Midbrain (tissue), 1 donor: ENCODE data around the gene DYNLL2.
"Not testable (repeated sequence)": the region's sequence is repeated elsewhere in the genome, so short reads cannot be mapped to it uniquely, and the experiment has no call there.

ENCODE experiments used
- DNase-seq: peaks from one replicate; lab custom pipeline; 2025; lab: John Stamatoyannopoulos, UW

DYNLL2 gene

DNA sequence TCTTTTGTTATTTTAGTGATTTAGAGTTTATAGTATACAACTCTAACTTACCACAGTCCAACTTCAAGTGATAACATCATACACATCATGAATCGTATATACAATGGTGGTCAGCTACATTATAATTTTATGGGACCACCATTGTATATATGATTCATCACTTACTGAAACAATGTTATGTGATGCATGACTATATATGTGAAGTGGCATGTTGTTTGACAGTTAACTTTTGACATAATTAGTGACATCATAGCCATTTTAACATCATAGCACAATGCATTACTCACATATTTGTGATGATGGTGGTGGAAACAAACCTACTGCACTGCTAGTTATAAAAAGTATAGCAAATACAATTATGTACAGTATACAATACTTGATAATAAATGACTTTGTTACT is 21.9 kb downstream of the DYNLL2 start:
- DNase-seq, result no peak

GRCh38 chr17:58107306-58107705 is 24.1 kb downstream of the DYNLL2 start:
- DNase-seq, result no peak

DNA sequence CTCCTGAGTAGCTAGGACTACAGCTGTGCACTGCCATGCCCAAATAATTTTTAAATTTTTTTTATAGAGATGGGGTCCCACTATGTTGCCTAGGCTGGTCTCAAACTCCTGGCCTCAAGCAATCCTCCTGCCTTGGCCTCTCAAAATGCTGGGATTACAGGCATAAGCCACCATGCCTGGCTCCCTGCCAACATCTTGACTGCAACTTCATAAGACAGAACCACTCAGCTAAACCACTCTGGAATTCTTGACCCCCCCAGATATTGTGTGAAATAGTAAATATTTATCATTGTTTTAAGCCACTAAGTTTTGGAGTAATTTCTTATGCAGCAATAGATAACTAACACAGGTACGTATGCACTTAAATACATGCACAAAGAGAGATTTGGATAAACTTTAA is 26.0 kb downstream of the DYNLL2 start:
- no peak for DNase-seq

DNA sequence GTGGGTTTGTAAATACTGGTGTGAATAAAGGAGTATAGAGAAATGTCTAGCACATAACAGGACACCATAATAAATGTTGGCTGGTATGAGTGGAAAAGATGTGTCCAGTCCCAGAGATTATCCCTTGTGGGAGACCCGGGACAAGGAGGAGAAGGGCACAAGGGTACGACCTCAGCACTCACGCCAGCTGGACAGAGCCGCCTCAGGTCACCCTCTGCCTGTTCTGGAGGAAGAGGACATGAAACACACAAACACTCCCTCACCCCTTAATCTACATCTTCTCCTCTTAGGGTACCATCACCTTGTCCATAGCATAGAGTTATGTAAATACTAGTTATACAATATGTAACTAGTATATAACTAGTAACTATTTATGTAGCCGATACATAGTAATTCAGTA is 26.8 kb downstream of the DYNLL2 start:
- DNase-seq, result no peak

DNA sequence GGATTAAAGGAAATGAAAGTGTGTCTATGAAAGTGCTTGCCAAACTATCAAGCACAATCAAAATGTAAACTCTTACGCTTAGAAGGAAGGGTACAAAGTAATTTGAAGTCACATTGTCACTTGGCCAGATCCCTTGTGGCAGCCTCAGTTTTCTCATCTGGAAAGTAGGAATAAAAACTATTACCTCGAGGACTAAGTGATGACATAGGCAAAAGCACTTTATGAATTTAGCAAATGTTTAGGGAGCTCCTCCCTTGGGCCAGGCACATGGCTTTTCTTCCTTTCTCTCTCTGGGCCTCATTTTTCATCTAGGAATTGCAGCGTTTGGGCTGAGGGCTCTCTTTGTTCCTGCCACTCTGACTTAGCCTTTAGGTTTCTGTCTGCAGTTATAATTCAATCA is 28.5 kb downstream of the DYNLL2 start:
- DNase-seq, result no peak

DNA sequence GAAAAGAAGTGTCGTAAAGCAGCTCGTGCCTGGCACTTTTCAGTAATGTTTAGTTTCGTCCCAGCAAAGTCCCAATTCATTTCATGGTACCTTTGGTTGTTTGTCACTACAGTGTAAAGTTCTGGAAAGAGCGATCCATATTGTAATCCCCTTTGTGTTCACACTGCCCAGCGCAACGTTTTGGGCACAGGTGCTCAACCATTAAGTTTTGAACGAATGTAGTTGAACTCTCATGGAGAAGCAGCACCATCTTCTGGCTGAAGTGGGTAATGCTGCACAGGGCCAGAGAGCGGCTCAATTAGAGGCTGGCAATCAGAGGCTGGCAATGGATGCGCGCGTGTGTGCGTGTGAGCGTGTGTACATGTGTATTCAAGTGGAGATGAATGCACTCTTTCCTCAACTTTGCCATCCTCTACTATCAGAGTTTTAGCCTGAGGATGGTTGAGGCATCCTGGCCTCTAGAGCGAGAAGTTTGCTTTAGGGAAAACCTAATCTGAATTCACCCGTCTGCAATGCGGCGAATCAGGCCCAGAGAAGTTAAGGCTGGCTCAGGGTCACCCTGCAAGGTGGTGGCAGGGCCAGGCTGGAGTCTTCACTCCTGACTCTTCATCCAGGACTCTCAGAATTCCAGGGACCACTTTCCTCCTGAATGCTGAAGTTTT is 29.9 kb downstream of the DYNLL2 start:
- DNase-seq, result peak; percentile 79

DNA sequence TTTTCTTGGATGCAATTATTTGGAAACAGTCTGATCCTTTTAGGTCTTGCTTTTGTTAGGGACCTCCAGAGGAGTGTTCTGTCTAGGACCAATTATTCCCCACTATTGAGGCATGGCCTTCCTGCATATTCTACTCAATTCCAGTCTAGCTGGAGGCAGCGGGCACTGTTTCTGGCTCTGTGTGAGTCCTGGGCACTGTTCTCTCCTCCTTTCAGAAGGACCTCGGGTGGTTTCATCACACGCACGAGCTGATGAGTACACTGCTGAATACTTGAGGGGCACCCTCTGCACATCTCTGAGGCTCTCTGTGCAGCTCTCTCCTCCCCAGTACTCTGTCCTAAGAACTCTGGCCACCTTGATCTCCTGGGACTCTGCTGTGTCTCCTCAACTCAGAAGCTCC is 30.7 kb downstream of the DYNLL2 start:
- DNase-seq, result no peak

DNA sequence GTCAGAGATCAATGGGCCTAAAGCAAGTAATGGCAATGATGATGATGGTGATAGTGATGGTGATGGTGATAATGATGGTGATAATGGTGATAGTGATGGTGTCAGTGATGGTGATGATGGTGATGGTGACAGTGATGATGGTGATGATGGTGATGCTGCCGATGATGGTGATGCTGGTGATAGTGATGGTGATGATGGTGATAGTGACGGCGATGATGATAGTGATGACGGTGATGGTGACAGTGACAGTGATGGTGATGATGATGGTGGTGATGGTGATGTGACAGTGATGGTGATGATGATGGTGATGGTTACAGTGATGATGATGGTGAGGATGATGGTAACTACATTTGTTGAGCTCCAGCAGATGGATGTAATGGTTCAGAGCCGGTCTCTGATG is 34.2 kb downstream of the DYNLL2 start:
- no peak for DNase-seq

- no peak for DNase-seq
Observed at GRCh38 chr17:58119491-58119890, 36.3 kb downstream of the DYNLL2 start.

GRCh38 chr17:58120195-58120822 is 37.1 kb downstream of the DYNLL2 start:
- DNase-seq, result peak; percentile 0

DNA sequence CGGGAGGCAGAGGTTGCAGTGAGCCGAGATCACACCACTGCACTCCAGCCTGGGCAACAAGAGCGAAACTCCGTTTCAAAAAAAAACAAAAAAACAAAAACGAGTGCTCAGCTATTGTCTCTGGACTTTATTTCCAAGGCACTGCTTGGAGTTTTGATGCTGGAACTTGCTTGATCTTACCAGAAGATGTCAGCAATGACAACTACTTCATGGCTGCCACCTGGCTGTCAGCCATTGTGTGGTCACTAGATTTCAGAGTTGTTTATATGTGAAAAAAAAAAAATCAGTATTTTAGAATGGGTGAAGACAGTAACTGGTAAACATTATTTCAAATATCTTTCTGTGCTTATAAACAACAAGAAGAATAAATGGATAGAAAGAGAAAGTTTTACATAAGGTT is 38.7 kb downstream of the DYNLL2 start:
- peak; percentile 0 for DNase-seq

GRCh38 chr17:58127846-58128245 is 44.6 kb downstream of the DYNLL2 start:
- no peak for DNase-seq

DNA sequence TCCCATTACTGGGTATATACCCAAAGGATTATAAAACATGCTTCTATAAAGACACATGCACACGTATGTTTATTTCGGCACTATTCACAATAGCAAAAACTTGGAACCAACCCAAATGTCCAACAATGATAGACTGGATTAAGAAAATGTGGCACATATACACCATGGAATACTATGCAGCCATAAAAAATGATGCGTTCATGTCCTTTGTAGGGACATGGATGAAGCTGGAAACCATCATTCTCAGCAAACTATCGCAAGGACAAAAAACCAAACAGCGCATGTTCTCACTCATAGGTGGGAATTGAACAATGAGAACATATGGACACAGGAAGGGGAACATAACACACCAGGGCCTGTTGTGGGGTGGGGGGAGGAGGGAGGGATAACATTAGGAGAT is 49.5 kb downstream of the DYNLL2 start:
- not testable (repeated sequence) for DNase-seq

DNA sequence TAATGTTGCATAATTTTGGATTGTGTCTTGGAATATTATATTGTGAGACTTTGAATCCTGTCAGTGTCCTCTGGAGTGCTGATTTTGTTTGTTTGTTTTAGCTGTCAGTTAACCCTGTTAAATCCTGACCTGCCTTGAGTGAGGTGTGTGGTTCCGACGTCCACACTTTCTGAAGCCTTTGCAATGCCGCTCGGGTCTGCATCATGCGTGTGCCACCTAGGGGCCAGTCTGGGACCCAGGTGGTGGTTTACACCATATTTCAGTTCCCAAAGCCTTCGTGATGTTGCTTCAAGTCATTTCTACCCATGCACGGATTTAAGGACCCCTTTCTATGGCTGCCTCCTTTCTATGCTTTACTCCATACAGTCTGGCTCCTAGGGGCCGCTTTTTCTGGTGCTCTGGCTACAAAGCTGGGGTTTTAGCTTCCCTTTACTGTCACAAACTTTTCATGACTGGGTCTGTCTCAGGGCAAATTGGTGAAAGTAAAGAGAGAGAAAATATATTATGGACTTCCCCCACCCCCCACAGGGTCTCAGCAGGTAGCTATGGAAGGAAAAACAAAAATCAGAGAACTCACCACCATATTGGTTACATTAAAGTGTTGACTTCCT is 53.6 kb downstream of the DYNLL2 start:
- no peak for DNase-seq

- DNase-seq, result no peak
Observed at GRCh38 chr17:58141505-58141904, 58.3 kb downstream of the DYNLL2 start.

DNA sequence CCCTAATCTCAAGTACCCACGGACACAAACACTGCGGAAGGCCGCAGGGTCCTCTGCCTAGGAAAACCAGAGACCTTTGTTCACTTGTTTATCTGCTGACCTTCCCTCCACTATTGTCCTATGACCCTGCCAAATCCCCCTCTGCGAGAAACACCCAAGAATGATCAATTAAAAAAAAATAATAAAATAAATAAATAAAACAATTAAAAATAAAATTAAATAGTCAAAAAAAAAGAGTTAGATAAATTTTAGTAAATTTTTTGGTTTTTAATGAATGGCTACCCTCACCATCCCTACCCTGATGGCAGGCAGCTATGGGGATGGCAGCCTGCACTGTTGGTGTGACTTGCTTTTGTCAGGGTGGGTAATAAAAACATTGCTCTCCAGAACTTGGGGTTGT is 60.1 kb downstream of the DYNLL2 start:
- not testable (repeated sequence) for DNase-seq

- no peak for DNase-seq
Observed at GRCh38 chr17:58144801-58145200, 61.6 kb downstream of the DYNLL2 start.
